HG03280 (cell line): Measurements from ENCODE around the gene CNGA3.
"Not testable (repeated sequence)": the region's sequence is repeated elsewhere in the genome, so short reads cannot be mapped to it uniquely, and the experiment has no call there.

Experiments used
- ATAC-seq: cut with Tn5 transposase; IDR thresholded peaks from one replicate; pipeline ENCODE4 v1.9.1; 2021; ENCODE audit warnings: mild to moderate bottlenecking, moderate library complexity; ENCODE audit not compliant: unreplicated experiment

CNGA3 gene

DNA sequence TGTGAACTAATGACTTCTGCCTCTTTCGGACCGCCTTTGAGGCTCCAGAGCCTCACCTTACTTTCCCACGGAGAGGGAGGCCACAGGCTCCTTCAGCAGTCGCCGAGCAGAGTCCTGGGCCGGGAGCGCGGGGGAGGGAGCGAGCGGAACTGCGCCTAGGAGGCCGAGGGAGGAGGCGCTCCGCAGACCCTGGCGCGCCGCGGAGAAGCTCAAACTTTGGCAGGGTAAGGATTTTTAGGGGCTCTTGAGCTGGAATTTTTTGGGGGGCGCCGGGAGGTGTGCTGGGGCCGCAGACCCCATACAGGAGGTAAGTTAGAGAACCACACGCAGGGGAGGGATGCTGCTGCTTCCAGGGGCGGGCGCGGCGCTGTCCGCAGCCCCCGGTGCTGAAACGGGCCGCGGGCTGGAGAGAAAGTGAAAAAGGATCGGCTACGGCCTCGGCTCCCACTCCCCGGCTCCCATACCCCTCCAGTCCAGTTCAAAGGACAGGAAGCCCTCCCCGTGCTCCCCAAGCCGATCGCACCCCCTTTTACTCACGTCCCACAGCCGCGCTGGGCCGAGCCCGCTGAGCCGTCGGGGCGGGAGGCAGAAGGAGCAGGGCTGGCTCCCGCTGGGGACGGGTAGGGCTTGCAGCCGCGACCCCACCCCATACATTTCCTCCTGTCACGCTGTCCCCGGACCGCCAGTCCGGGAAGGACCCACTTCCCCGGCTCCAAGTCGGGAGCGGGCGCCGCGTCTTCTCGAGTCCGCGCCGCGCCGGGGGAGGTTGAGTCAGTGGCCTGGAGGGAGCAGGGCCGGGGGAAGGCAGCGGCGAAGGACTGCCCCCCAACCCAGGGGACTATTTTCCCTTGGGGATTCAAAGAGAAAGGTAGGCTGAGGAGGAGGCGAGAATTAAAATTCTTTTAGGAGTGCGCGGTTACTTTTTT is at the start of gene CNGA3:
TSS of gene CNGA3 (plus strand) at position 146 of the 926 bp plus-strand sequence. CDS start 23,520 bp downstream, outside the sequence.
- ATAC-seq = no peak

DNA sequence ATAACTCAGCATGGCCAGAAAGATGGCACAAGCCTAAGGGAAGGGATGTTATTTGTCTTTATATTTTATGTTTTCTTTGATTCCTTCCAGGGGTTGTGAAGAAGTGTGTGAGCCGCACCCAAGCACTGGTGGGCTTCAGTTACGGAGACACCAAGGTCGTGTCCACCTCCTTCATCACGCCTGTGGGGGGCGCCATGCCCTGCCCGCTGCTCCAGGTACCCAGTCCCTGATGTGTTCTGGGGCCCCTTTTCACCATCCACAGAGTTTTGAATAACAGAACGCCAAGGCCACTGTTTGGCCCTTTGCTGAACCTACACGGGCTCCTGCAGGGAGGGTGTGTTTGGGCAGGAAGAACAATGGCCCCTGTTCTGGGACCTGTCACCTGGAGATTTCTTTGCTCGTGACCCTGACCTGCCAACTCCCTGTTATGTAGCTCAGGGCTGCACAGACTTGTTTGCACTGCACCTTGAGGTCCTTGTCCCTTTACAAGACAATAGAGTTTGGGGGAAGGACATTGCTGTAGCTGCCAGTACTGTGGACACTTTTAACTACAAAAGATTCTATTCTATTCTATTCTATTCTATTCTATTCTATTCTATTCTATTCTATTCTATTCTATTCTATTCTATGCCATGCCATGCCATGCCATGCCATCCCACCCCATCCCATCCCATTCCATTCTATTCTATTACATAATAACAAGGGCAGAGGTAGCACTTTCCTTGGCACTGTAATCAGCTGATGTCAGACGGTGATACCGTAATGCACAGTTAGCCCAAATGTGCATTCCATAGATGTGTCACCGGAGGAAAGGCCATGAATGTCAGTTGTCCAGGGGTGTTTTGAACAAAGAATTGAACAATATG is 48.2 kb upstream of the CNGA3 start:
- ATAC-seq = no peak

DNA sequence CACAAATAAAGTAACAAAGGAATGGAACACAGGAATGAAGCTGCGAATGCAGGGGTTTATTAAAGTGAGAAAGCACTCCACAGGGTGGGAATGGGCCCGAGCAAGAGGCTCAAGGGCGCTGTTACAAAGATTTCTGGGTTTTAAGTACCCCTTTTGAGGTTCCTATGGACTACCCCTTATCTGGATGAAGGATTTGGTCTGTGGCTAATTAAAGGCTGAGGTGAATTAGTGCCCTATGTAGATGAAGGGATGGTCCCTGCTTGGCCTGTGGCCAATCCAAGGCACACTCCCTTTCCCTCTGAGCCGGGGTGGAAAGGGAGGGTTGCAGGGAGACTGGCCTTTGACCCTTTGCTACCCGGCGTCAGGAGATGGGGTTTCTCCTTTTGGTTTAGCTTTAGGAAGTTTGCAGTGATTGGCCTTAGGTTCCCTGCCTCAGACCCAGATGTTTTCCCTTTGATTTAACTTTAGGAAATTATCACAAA is 47.5 kb upstream of the CNGA3 start:
- no peak for ATAC-seq

- no peak for ATAC-seq
These were observed 46.9 kb upstream of the CNGA3 start for GRCh38 chr2:98299211-98299905.

DNA sequence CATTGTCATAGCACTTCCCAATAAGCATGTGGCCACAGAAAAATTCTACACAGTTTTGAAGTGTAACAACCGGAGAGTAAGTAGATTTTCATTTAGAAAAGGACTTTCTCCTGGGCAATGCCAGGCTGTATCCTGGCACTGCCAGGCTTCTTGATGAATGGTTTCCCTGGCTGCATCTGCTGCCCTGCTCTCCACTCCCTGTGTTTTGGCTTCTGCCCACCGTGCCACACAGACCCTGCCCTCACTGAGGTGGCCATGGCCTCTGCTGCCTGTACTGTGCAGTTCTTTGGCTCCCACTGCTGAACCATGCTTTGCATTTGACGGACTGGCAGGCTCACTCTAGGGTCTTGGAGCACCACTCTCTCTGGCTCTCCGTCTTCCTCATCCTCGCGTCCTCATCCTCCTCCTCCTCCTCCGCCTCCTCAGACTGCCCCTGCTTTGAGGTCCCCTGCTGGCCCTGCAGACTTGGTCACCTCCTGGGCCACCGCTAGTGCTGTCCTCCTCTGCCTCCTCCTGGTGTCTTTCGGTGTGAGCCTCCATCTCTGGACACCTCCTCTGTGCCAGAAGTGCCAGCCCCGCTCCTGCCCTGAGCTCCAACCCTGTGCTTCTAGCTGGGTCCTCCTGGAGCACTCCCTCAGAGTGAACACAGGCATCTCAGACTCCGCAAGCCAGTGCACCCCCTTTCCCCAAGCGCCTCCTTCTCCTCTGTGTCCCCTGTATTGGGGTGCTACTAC is 45.9 kb upstream of the CNGA3 start:
- no peak for ATAC-seq

DNA sequence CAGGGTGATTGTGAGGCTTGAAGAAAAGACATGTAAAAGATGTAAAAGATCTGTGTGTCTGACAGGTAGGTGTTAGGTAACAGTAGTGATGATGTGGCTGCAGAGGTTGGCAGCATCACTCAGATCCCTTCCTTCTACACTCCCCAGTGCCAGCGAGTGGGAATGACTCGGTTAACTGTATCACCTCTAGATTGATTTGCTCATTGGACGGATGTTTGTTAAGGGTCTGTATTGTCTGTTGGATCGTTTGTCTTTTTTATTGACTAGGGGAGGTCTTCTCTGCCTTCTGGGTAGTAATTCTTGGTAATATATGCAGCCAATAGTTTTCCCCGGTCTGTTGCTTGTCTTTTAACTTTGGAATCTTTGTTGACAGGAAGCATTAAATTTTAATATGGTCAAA is 44.8 kb upstream of the CNGA3 start:
- no peak for ATAC-seq

DNA sequence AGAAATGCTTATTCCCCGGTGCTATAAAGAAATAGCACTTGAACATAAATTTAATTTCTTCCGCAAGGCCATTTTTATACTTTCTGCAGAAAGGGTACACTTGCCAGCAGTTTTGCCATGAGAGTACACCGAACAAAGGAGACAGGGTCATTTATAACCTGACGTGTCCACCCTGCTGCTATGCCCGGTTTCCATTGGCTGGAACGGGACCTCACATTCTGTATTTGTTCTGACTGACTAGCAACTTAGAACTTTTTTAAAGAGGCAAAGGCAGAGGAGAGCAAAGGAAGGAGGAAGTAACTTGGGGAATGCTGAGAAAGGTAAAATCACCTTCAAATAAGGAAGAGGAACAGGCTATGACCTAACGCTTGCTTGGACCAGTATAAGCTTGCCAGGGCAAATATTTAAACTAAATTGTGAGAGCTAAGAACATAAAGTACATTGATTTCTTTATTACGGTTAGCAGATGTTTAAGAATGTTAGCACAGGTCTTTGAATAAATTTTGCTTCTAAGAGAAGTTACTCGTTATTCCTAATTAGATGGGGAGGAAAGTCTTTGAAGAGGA is 39.0 kb upstream of the CNGA3 start:
- not testable (repeated sequence) for ATAC-seq

DNA sequence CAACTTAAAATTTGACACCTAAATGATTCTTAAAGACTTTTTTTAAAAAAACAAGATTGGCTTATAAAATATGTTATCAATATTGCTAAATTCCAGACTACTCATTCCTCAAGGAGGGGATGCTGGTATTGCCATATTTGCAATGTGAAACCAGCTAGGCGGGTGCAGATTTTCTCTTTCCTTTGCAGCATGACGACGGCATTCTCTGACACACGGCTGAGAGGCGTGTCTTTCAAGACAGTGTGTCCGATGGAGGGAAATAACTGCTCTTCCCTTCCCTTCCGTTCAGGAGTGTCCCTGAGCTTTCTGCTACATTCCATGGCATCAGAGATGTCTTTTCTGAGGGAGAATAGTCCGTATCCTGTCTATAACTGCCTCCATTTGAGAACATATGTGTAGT is 38.2 kb upstream of the CNGA3 start:
- ATAC-seq = no peak

- ATAC-seq = no peak
These were observed 37.7 kb upstream of the CNGA3 start for GRCh38 chr2:98308532-98308931.

- ATAC-seq = no peak
These were observed 36.7 kb upstream of the CNGA3 start for GRCh38 chr2:98309580-98309979.

- no peak for ATAC-seq
These were observed 36.2 kb upstream of the CNGA3 start for GRCh38 chr2:98310010-98310409.

DNA sequence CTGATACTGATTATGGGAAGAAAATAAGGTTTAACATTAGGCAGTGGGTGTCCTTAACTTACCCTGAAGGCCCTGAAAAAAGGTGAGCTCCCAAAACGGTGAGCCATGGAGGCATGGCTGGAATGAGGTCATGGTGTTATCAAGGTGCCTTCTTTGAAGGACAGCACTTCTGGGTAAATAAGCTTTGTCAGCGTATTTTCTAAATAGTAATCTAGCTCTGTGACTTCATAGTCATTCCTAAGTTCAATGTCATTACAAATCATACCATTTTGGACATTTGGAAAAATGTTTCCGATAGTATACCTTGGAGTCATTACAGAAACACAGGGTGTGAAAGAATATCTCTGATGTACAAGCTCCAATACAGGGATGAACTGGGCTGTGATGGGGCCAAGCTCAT is 35.2 kb upstream of the CNGA3 start:
- no peak for ATAC-seq

- no peak for ATAC-seq
These were observed 34.3 kb upstream of the CNGA3 start for GRCh38 chr2:98311771-98312545.

DNA sequence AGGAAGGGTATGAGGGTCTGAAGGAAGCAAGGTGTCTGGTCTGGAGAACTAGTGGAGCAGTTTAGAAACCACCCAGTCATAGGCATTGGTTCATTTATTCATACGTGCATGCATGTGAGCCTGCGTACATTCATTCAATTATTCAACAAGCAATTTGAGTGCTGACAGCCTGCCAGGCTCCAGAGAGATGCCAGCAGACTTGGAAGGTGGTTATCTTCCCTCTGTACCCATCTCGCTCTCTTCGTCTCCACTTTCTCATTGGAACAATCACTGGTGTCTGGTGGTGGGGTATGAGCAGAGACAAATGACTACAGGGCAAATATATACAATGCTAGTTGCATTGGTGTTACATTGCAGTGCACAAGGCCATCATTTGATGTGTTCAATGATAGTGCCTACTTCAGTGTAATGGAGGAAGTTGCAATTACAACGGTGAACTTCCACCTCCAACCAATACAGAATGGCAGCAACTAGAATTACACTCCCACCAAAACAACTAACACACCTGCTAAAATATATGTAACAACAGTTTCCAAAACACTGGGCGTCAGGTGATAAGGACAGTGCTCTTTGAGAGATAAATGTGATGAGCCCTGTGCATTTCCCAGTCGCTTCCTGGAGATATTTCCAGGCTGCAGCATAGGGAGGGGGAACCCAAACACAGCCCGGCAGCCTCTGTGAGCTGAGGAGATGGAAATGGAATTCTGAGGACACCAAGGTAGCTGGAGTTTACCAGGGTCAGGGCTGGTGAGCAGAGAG is 32.6 kb upstream of the CNGA3 start:
- no peak for ATAC-seq

DNA sequence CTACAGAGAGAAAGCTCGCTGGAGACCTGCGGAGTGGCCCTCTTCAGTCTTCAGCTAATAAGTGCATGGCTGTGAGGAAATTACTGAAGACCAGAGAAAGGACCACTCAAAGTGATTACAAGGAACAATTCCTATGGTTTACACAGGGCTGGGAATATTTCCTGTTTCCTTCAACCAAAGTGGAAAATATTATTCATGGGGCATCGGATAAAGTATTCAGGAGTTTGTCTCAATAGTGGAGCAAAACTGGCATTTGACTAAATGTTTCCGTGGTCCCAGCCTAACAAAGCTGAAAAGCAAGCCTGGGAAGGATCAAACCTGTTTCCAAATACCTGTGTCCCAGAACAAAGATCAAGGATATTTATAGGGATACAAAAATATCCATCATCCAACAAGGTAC is 32.0 kb upstream of the CNGA3 start:
- no peak for ATAC-seq

DNA sequence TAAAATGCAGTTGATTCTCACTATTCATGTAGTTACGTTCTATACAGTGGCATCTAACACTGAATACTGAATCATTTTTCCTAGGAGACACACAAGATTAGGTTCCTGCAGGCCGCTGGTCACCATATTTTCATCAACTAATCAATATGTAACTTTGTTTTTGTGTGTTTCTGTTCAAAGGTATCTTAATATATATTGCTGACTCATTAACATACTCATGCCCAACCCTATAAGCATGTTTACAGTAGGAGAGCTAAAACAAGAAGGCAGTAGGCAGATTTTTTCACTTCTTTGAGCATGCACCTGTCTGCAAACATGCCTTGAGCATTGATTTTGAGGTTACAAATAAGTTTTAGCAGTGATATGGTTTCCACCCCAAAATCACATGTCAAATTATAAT is 30.3 kb upstream of the CNGA3 start:
- no peak for ATAC-seq

DNA sequence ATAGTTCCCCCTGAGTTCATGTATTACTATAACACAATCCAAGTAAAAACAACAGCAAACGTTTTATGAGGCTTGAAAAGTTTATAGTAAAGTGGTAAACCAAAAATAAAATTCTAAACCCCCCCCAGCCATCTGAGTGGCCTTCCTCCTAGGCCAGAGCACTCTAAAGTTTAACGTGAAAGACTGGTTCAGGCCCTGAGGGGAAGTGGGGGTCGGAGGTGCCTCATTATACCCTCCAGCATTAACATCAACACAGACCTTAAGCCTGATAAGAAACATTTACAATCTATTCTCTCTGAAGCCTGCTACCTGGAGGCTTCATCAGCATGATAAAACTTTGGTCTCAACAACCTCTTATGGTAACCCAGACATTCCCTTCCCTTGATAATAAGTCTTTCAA is 29.0 kb upstream of the CNGA3 start:
- no peak for ATAC-seq

- ATAC-seq = not testable (repeated sequence)
These were observed 26.1 kb upstream of the CNGA3 start for GRCh38 chr2:98320171-98320570.

- no peak for ATAC-seq
These were observed 22.1 kb upstream of the CNGA3 start for GRCh38 chr2:98324181-98324580.
